Tongue (tissue), 2 donors: Measurements from ENCODE around the gene EPHA8. TPM values are rescaled to one million over a fixed set of nuclear protein-coding genes. Genes with fewer than 3 reads are reported as not detected.

Experiments
- DNase-seq: peaks from one replicate; pipeline ENCODE4 v3.0.0-alpha.2; 2015
- total RNA-seq: library from RNA; depleted of rRNA; stranded (reverse); fragments of >200 nt; gene quantifications from one replicate; pipeline ENCODE4 v1.2.3, GENCODE V29; 2014

Gene EPHA8
- total RNA-seq, 1 donor from 2014 or later: not detected

DNA sequence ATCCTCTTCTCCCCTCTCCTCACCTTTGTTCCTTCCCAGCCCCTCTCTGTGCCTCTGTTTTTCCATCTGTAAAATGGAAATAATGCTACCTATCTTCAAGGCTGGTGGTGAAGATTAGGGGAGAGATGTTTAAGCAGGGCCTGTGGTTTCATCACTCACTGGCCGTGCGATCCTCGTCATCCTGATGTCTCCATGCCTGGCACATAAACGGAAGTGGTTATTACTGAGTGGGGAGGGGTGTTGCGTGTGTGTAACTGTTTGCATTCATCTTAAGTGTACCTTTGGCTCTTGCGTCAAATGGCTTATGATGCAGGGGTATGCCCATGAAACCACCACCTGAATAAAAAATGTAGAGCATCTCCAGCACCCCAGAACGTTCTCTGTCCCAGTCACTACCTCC lies 56.0 kb downstream of the EPHA8 start:
- DNase-seq: no peak

DNA sequence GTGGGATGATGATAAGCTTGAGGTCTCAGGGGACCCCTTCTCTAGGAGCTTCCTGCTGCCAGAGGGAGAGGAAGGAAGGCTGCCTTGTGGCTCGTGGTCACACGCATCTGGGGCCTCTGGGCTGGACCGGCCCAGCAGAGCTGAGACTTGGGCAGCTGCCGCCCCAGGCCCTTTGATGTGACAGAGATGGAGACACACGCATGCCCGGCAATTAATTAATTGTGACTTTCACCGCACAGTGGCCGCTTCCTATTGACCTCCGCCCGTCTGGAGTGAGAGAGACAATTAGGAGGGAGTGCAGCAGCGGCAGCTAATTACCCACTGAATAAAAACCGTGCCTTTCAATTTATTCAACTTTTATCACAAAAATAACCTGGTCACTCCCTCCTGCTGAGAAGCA lies 56.5 kb downstream of the EPHA8 start:
- DNase-seq: no peak

DNA sequence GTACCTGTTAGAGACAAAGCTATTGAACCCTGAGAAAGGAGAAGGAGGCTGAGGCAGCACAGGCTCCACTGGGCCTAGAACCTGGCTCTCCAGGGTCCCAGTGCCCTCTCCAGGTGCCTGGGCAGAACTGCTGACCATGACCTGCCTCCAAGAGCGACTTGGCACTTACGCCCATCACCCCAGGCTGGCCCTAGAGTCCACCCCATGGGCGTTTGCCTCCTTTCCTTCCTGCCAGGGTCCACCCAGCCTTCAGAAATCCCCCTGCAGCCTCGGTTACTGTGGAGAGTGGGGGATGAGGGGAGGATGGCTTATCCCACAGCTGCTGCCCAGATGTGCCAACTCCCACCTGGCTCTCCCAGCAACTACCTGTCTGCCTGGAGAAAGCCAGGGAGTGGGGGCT lies 58.5 kb downstream of the EPHA8 start:
- DNase-seq: no peak

DNA sequence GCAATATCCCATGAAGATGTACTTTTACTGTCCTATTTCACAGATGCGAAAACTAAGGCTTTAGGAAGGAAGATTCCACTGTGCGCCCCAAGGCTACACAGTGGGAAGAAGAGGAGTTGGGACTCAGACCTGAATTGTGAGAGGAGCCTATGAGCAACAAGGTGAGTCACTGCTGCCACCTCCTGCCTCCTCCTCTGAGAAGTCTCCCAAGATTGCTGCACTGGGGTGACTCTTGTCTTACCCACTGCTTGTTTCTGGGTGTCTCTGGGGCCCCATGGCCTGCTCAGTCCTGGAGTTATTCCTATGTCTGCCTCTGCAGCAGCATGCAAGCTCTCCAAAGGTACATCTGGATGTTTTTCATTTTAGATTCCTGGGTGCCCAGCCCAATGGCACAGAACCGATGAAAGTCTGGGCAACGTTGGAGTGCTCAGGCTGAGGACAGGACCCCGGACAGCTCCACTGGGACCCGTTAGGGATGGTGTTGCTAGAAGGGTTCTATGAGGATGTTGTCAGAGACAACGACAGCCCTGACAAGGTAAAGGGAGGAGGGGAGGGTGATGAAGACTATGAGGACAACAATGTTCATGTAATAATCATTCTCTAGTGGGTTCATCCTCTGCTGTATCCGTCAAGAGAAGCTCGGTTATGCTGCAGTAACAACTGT lies 62.1 kb downstream of the EPHA8 start:
- DNase-seq: peak; percentile 24

DNA sequence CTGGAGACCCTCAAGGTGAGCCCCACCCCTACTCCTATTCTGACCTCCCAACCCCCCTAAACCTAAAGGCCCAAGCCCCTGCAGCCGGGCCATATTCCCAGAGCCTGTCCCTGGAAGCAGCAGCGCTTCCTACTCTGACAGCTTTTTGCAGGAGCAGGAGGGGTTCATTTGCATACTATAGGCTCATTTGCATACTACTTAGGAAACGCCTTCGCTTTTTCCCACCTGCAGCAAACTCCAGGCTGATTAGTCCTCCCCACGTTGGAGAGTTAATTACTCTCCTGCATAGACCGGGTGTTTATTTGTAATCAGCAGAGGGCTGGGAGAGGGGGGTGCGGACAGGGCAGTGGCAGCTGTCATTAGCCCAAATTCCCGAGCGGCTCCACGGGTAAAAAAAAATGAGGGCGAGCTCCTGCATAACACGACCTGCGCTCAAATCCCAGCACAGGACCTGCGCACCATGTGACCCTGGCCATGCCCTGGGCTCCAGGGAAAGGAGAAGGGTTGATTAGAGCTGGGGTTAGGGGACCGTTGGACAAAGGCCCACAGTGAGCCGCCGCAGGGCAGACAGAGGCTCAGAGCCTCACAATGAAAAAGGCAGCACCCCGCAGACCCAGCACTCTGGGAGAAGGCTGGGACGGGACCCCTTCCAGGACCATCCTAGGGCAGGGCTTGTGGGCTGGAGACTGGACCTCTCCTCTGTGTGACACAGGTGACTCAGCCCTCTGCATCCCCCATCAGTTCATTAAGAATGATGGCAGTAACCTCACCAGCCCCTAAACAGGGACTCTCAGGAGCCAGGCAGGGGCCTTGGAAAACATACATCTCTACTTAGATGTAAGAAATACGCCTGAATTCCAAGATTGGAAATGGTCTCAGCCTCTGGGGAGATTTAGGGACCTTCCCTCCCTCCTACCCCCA lies 63.2 kb downstream of the EPHA8 start:
- no peak for DNase-seq

DNA sequence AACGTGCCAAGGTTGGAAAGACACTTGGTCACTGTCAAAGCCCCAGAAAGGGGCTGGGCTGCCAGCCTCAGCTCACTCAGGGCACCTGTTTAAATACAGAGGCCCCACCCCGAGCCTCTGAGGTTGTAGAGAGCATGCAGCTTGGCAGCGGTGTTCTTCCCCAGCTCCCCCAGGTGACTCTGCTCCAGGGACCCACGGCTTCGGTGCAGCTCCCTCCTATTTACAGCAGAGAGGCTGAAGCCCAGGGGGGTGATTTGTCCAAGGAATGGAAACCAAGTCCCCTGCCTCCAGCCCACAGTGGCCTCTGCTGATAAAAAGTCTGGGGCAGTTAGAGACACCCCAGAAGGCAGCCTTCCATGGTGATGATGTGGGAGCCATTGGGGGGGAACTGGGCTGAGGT lies 64.0 kb downstream of the EPHA8 start:
- DNase-seq: no peak

DNA sequence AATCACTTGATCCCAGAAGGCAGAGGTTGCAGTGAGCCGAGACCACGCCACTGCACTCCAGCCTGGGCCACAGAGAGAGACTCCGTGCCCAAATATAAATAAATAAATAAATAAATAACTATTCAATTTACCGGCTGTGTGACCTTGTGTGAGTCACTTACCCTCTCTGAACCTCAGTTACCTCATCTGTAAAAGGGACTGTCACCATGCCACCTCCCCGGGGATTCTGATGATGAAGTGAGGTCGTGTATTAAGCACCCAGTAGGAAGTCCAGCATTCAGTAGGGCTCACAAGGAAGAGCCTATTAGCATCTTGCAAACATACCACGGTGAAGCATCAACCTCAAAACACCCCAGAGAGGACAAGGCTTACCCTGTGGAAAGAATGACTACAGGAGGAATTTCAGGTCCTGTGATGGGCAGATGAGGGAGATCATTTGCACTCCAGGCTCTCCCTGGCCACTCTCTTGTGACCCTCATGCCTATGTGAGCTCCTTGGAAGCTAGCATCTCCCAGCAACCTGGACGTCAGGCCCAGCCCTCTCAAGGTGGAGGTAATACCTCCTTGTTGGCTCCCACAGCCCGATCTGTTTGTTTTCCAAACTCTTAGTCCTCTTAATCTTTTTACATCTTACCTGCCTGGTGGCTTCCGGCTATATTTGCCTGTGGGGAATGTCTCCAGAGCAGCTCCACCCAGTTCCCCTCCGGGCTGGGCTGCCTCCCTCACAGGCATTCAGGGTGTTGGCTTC lies 65.6 kb downstream of the EPHA8 start:
- no peak for DNase-seq

DNA sequence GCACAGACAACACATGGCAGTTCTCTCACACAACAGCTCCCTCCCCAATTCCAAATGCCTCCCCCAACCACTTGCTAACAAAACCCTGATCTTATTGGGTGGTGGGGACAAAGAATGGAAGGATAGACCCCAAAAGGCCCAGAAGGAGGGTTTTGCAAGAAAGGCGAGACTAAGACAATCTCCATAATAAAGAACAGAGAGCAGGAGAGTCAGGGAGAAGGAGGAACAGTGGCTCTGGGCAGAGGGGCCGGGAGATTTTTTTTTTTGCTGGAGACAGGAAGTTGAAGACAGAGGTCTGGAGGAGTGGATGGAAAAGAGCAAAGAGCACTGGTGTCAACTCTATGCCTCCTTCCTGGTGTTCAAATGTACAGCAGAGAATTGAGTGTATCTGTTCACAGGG lies 66.6 kb downstream of the EPHA8 start:
- DNase-seq: no peak

DNA sequence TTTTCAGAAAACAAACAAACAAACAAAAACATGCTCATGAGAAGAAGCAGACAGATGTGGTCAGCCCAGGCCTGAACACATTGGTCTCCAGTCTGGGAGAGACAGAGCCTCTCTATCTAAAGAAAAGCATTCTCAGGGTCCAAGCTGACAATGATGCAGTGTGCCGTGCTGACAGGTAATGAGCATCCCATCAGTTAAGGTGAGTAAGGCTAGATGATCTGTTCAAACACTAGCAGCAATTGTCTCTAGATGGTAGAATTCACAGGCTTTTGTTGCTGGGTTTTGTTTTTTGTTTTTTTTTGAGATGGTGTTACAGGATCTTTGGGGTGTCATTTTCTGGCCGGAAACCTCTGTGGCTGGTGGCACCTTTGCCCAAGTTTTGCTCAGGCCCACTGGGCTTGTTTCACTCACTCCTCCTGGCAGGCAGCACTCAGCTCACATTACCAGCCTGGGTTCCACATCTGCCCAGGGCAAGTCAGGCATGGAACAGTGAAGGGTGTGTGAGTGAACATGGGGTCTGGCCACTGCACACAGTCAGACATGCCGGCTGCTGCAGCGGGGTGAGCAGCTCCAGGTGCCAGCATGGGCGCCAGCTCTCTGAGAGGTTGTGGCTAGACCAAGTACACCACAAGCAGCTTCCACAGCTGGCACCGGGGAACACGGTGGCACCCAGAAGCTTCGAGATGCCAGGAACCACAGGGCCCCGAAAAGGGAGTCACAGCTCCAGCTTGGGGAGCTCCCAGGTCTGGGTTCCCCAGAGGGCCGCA lies 70.6 kb downstream of the EPHA8 start:
- no peak for DNase-seq

DNA sequence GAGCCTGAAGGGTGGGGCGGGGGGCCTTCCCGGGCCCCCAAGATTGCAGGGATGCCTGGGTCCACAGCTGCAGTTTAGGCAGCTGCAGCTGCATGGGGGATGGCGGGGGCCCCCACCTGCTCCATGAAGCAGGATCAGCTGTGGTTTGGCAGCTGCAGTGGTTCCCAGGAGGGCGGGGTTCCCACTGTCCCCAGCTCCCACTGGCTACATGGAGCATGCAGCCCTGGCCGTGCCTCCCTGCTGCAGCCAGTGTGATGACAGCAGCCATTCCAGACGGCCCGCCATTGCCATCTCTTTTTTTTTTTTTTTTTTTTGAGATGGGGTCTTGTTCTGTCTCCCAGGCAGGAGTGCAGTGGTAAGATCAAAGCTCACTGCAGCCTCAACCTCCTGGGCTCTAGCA lies 72.1 kb downstream of the EPHA8 start:
- DNase-seq: peak; percentile 68

DNA sequence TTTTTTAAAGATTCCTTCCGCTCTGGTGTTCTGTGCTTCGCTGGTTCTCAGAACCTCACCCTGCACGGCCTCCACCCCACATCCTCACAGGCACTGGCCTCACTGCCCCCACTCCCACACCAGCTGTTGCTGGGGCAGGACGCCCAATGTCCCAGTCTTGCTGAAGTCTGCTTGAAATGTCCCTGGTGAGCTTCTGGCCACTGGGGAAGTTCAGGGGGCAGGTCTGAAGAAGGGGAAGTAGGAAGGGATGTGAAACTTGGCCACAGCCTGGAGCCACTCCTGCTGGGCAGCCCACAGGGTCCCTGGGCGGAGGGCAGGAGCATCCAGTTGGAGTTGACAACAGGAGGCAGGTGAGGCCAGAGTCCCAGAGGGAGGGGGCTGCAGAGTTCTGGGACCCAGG lies 73.1 kb downstream of the EPHA8 start, which contains the start of gene C1QA:
Gene C1QA, plus strand, starts transcription at position 276 of the 400 bp plus-strand sequence. CDS start 989 bp downstream, outside the sequence.
- peak; percentile 37 for DNase-seq

DNA sequence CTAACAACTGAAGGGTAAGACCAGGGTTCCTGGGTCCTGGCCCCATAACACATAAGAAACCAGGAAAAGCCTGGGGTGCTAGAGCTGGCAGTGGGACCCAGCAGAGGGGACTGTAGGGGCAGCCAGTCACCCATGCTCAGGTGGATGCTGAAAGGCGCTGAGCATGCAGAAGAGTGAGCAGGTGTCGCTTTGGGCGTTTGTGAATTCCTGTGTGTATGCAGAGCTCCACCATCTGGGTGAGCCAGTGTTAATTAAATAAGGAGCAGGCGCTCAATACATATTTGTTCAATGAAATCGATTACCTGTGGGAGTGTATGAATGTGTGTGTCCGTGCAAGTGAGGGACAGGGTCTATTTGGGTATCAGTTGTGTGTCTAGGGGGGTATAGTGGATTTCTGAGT lies 73.6 kb downstream of the EPHA8 start:
- no peak for DNase-seq

DNA sequence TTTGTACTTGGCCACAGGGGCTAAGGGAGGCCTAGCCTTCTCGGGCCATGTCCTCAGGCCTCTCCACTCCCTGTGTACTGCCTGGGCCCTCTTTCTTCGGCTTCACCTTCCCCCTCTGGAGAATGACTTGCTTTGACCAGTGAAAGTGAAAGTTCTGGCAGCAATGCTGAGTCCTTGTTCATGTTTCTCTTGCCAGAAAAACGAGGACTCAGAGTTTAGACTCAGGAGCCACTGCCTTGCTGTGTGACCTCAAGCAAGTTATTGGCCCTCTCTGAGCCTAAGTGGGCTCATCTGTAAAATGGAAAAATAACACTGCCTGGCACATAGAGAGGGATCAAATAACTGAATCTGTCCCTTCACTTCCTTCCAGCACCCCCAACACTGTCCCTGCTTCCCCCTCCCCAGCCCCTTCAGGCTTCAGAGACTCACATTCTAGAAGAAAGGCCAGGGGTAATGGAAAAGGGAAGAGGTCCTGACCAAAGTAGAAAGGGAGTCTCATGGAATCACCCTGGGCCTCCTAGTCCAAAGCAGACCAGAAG lies 74.7 kb downstream of the EPHA8 start:
- no peak for DNase-seq

DNA sequence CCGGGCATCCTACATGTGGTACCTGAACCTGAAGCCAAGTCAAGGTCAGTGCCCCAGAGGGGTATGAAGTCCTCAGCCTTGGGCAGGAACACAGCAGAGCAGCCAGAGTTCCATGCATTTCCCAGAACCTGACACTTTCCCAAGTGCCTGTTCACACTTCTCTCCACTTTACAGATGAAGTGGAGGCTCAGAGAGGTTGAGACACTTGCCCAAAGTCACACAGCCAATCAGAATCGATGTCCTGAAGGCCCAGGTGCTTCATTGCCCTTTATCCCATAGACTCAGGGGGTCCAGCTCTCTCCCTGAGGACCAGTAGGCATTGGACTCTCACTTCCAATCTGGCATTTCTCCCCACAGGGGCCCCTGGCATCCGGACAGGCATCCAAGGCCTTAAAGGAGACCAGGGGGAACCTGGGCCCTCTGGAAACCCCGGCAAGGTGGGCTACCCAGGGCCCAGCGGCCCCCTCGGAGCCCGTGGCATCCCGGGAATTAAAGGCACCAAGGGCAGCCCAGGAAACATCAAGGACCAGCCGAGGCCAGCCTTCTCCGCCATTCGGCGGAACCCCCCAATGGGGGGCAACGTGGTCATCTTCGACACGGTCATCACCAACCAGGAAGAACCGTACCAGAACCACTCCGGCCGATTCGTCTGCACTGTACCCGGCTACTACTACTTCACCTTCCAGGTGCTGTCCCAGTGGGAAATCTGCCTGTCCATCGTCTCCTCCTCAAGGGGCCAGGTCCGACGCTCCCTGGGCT lies 75.4 kb downstream of the EPHA8 start:
- no peak for DNase-seq

DNA sequence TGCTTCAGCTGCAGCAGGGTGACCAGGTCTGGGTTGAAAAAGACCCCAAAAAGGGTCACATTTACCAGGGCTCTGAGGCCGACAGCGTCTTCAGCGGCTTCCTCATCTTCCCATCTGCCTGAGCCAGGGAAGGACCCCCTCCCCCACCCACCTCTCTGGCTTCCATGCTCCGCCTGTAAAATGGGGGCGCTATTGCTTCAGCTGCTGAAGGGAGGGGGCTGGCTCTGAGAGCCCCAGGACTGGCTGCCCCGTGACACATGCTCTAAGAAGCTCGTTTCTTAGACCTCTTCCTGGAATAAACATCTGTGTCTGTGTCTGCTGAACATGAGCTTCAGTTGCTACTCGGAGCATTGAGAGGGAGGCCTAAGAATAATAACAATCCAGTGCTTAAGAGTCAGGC lies 76.0 kb downstream of the EPHA8 start:
- peak; percentile 53 for DNase-seq

DNA sequence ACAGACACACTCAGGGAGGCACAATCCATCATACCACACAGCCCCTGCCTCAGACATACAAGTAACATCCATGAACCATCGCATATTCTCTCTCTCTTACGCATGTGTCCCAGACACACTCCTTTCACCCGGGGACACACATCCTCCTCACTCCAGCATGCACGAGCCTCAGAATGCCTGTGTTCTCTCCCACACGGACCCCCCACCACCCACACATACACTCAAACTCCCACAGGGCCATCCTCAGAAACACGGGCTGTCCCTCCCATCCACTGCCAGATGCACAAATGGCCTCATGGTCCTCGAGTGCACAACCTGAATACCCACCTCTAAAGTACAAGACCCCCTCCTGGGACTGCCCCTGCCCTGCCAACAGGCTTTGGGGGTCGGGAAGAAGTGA lies 78.0 kb downstream of the EPHA8 start:
- DNase-seq: no peak

DNA sequence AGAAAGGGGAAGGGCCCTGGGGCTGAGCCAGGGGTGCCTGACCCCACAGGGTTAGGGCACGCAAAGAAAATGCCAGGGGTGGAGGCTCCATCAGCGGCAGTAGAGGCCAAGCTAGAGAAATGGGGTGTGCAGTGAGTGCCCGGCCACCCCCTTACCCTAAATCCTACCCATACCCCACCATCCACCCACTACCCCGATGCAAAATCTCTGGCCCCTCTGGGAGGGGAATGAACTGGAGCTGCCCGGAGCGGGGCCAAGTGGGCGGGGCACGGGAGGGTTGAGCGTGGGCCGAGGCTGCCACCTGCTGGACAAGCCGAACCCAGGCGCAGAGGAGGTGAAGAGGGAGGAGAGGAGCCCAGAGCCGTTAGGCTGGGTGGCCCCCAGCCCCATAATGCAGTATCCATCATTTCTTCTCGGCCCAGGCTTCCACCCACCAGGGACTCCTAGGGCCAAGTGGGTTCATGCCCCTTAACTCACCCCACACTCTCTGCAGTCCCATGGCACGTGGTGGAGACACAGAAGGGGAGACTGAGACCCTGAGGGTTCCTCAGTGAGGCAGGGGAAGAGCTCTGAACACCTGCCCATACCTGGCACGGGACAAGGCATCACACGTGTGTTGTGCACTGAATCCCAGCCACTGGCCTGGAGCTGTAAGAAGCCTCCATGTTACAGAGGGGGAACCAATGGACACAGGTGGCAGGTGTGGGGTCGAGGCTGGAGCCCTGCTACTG lies 78.8 kb downstream of the EPHA8 start:
- peak; percentile 88 for DNase-seq

DNA sequence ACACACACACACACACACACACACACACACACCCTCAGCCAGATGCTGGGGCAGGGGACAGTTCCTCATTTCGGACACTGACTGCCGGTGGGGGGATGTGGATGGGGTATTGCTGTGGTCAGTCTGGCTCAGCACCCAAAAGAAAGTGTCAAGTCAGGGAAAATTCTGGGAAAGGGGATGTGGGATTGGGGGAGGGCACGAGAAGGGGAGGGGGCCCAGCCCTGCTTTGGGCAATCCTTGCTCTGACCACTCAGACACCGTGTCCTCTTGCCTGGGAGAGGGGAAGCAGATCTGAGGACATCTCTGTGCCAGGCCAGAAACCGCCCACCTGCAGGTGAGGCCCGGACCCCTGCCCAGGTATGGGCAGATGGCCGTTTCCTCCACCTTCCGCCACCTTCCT lies 80.1 kb downstream of the EPHA8 start, which contains the start of gene C1QC:
Gene C1QC, plus strand, starts transcription at position 253 of the 400 bp plus-strand sequence. CDS start 391 bp downstream, outside the sequence.
- no peak for DNase-seq

DNA sequence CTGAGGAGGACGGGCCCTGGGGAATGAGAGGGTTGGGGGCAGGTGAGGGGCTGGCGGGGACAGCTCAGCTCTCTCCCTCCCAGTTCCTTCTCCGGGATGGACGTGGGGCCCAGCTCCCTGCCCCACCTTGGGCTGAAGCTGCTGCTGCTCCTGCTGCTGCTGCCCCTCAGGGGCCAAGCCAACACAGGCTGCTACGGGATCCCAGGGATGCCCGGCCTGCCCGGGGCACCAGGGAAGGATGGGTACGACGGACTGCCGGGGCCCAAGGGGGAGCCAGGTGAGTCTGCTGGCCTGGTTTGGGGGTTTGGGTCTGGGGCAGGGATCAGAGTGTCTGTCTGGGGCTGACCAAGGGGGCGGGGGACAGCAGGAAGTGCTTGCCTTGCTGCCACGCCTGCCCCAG lies 80.6 kb downstream of the EPHA8 start:
- DNase-seq: no peak

DNA sequence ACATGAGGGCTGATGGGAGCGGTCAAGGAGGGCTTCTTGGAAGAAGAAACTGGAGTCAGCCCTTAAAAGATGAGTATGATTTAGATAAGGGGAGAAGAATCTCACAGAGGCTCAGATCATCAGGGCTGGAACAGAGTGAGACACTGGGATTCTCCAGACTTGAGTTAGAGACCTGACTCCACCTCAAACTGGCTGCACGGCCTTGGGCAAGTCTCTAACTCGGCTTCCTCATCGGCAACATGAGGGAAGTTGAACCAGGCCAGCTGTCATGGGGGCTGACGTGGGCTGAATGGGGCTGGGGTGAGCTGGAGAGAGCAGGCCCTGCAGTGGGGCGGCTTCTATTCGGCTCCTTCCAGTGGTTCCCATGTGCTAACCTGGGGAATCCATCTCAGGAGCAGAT lies 82.6 kb downstream of the EPHA8 start:
- DNase-seq: no peak
